Measurements from ENCODE around the gene PRKAG2. TPM values are rescaled to one million over a fixed set of nuclear protein-coding genes. Genes with fewer than 3 reads are reported as not detected.

The PRKAG2 gene
- total RNA-seq, 1 donor from 2014 or later = 35.4 TPM

- Histone ChIP-seq H3K27me3 (ENCODE audit: low read depth) (no peaks in the 10 kb centered on the region), H3K36me3 (no peaks in the 10 kb centered on the region), H3K4me1 (peaks cover 11% of the 10 kb centered on the region), H3K27ac (no peak overlapping the region), H3K4me3 (no peak overlapping the region), H3K9me3 (no peaks in the 10 kb centered on the region)
- no peak for ATAC-seq
- intact Hi-C loops (cut with DNase I) = no loop called here
- DNase-seq = no peak
- TF ChIP-seq CTCF (IDR thresholded peaks at IDR 0.05) = no peak
Measured at GRCh38 chr7:151719031-151719896, 157.7 kb downstream of the PRKAG2 start.

- peaks cover 13% of the 10 kb centered on the region for H3K4me1 ChIP-seq
- ATAC-seq (no peak), DNase-seq (no peak)
- no peaks in the 10 kb centered on the region for H3K27me3 ChIP-seq (ENCODE audit: low read depth)
- intact Hi-C loops (cut with DNase I) = no loop called here
- H3K4me3 ChIP-seq = no peak overlapping the region
- TF ChIP-seq CTCF (IDR thresholded peaks at IDR 0.05) = no peak
- no peaks in the 10 kb centered on the region for H3K9me3 ChIP-seq
- no peak overlapping the region for H3K27ac ChIP-seq
- no peaks in the 10 kb centered on the region for H3K36me3 ChIP-seq
Measured at GRCh38 chr7:151717918-151718317, 159.0 kb downstream of the PRKAG2 start.

GRCh38 chr7:151717415-151717814, 159.5 kb downstream of the PRKAG2 start:
- DNase-seq = peak; percentile 70
- Histone ChIP-seq H3K4me1 (peaks cover 18% of the 10 kb centered on the region), H3K9me3 (no peaks in the 10 kb centered on the region), H3K27me3 (ENCODE audit: low read depth) (no peaks in the 10 kb centered on the region), H3K4me3 (no peak overlapping the region), H3K36me3 (no peaks in the 10 kb centered on the region), H3K27ac (peak overlapping the region; percentile 62)
- intact Hi-C loops (cut with DNase I) = no loop called here
- peak; percentile 57 to 61 for ATAC-seq
- no peak for TF ChIP-seq CTCF (IDR thresholded peaks at IDR 0.05)

GRCh38 chr7:151716323-151716722, 160.6 kb downstream of the PRKAG2 start:
- TF ChIP-seq CTCF (IDR thresholded peaks at IDR 0.05) = no peak
- H3K36me3 ChIP-seq = no peaks in the 10 kb centered on the region
- ATAC-seq (peak; percentile 63 to 69), DNase-seq (peak; percentile 84)
- no peaks in the 10 kb centered on the region for H3K9me3 ChIP-seq
- intact Hi-C loops (cut with DNase I) = no loop called here
- no peak overlapping the region for H3K4me3 ChIP-seq
- H3K27ac ChIP-seq = peak overlapping the region; percentile 62
- no peaks in the 10 kb centered on the region for H3K27me3 ChIP-seq (ENCODE audit: low read depth)
- peaks cover 12% of the 10 kb centered on the region for H3K4me1 ChIP-seq

GRCh38 chr7:151715666-151716315, 161.1 kb downstream of the PRKAG2 start:
- H3K9me3 ChIP-seq = no peaks in the 10 kb centered on the region
- H3K27me3 ChIP-seq (ENCODE audit: low read depth) = no peaks in the 10 kb centered on the region
- intact Hi-C loops (cut with DNase I) = no loop called here
- no peaks in the 10 kb centered on the region for H3K36me3 ChIP-seq
- DNase-seq (peak; percentile 86), ATAC-seq (peak; percentile 83 to 84)
- H3K4me3 ChIP-seq = no peak overlapping the region
- H3K4me1 ChIP-seq = peaks cover 11% of the 10 kb centered on the region
- peak overlapping the region; percentile 62 for H3K27ac ChIP-seq
- no peak for TF ChIP-seq CTCF (IDR thresholded peaks at IDR 0.05)

All from lower lobe of right lung (tissue), 2 donors.